ENCODE data around the gene CACHD1.

GRCh38 chr1:64699327-64699726 is 229.4 kb downstream of the CACHD1 start:
- no peak for TF ChIP-seq POLR2A (IDR thresholded peaks at IDR 0.05)
- no peak for TF ChIP-seq POLR2AphosphoS5 (IDR thresholded peaks at IDR 0.05)
